HL-60 (cell line): ENCODE data around the gene RHOXF2.
"Not testable (repeated sequence)": the region's sequence is repeated elsewhere in the genome, so short reads cannot be mapped to it uniquely, and the experiment has no call there.

ENCODE experiments used
- DNase-seq, 2 experiments: peaks; one replicate each; pipeline ENCODE4 v3.0.0-alpha.2; 2010 to 2020; ENCODE audit warnings: low read depth in 1 of 2, low spot score in 1 of 2
- H3K27ac ChIP-seq: fragments of 250-450 bp; sonication (Bioruptor Pico); replicated peaks from 2 replicates; pipeline ENCODE4 v1.5.1; 2020; ENCODE audit warnings: mild to moderate bottlenecking, moderate library complexity
- H3K27me3 ChIP-seq: fragments of 250-450 bp; sonication (Bioruptor Pico); 2 replicates; pipeline ENCODE4 v1.5.1; 2021; ENCODE audit warnings: mild to moderate bottlenecking, moderate library complexity; ENCODE audit not compliant: insufficient read depth, poor library complexity, severe bottlenecking
- H3K4me3 ChIP-seq: replicated peaks from 2 replicates; pipeline ENCODE4 v1.5.1; 2011; ENCODE audit warnings: mild to moderate bottlenecking, control low read depth, low read length; ENCODE audit not compliant: insufficient read depth
- GABPA ChIP-seq: IDR thresholded peaks from 2 replicates; pipeline ENCODE4 v1.6.1; 2012; ENCODE audit warnings: low read depth
- POLR2AphosphoS5 ChIP-seq: IDR thresholded peaks from 2 replicates; pipeline ENCODE4 v1.6.1; 2012; ENCODE audit warnings: low read depth
- SPI1 ChIP-seq: IDR thresholded peaks from 2 replicates; pipeline ENCODE4 v1.6.1; 2012; ENCODE audit warnings: low read depth, mild to moderate bottlenecking, borderline replicate concordance
- TF ChIP-seq, protein P1 (sequence below): IDR thresholded peaks from one replicate; pipeline ENCODE4 v1.5.1; 2011; ENCODE audit warnings: low read length, control low read depth, inconsistent platforms; ENCODE audit not compliant: insufficient read depth
- TF ChIP-seq, protein P2 (sequence below): IDR thresholded peaks from 2 replicates; pipeline ENCODE4 v1.6.1; 2012; ENCODE audit warnings: low read depth; ENCODE audit not compliant: insufficient replicate concordance

The RHOXF2 gene

DNA sequence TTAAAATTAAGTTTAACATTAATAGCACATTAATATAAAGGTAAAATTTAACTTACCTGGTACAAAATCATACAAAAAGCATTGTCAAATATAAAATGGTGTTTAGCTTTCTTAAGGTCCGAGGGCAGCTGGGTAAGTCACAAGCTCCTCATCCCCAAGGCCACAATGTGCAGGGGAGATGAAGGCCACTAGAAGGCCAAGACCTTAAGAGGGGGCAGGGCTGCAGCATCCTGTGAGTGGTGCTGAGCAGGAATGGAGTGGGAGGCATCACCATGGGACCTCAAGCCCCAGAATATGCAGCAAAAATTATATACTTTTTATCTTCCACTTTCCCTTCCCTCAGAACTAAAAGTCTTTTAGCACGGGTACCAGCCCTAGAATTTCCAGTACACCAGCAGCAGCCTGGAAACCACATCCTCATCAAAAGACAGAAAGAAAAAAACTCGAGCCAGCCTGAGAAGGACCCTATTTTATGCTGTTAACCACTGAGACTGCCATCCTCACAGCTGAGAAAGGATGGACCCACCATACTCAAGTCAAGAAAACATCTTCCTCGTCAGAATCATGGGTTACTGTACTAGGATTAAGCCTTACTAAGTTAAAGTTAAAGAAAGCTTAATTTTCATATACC lies 13.0 kb upstream of the RHOXF2 start:
- no peak overlapping the region for H3K4me3 ChIP-seq
- TF ChIP-seq, protein P1, sequence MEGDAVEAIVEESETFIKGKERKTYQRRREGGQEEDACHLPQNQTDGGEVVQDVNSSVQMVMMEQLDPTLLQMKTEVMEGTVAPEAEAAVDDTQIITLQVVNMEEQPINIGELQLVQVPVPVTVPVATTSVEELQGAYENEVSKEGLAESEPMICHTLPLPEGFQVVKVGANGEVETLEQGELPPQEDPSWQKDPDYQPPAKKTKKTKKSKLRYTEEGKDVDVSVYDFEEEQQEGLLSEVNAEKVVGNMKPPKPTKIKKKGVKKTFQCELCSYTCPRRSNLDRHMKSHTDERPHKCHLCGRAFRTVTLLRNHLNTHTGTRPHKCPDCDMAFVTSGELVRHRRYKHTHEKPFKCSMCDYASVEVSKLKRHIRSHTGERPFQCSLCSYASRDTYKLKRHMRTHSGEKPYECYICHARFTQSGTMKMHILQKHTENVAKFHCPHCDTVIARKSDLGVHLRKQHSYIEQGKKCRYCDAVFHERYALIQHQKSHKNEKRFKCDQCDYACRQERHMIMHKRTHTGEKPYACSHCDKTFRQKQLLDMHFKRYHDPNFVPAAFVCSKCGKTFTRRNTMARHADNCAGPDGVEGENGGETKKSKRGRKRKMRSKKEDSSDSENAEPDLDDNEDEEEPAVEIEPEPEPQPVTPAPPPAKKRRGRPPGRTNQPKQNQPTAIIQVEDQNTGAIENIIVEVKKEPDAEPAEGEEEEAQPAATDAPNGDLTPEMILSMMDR: no peak
- TF ChIP-seq, protein P2, sequence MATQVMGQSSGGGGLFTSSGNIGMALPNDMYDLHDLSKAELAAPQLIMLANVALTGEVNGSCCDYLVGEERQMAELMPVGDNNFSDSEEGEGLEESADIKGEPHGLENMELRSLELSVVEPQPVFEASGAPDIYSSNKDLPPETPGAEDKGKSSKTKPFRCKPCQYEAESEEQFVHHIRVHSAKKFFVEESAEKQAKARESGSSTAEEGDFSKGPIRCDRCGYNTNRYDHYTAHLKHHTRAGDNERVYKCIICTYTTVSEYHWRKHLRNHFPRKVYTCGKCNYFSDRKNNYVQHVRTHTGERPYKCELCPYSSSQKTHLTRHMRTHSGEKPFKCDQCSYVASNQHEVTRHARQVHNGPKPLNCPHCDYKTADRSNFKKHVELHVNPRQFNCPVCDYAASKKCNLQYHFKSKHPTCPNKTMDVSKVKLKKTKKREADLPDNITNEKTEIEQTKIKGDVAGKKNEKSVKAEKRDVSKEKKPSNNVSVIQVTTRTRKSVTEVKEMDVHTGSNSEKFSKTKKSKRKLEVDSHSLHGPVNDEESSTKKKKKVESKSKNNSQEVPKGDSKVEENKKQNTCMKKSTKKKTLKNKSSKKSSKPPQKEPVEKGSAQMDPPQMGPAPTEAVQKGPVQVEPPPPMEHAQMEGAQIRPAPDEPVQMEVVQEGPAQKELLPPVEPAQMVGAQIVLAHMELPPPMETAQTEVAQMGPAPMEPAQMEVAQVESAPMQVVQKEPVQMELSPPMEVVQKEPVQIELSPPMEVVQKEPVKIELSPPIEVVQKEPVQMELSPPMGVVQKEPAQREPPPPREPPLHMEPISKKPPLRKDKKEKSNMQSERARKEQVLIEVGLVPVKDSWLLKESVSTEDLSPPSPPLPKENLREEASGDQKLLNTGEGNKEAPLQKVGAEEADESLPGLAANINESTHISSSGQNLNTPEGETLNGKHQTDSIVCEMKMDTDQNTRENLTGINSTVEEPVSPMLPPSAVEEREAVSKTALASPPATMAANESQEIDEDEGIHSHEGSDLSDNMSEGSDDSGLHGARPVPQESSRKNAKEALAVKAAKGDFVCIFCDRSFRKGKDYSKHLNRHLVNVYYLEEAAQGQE: no peak
- TF ChIP-seq GABPA: no peak
- no peak for TF ChIP-seq SPI1
- no peak for TF ChIP-seq POLR2AphosphoS5
- peaks cover 2% of the 10 kb centered on the region for H3K27me3 ChIP-seq
- no peak overlapping the region for H3K27ac ChIP-seq
- no peak for DNase-seq

DNA sequence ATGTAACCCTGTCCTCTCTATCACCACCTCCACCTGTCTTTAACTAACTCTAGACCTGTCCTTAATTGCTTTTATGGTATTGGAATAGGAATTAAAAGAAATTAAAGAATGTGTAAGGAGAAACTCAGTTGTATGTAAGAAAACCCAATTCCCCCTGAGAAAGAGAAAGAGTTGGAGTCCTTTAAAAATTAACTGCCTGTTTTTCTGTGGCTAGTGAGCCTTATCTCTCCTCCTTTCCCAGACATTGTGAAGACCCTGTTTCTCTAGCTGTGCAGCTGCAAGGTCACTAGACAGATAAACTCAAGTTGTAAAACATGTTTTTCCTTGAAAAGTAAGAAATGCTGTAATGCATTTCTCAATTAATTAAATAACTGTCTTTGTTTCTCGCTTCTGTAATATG lies 12.1 kb upstream of the RHOXF2 start:
- not testable (repeated sequence) for H3K27me3 ChIP-seq, DNase-seq, H3K4me3 ChIP-seq, H3K27ac ChIP-seq

DNA sequence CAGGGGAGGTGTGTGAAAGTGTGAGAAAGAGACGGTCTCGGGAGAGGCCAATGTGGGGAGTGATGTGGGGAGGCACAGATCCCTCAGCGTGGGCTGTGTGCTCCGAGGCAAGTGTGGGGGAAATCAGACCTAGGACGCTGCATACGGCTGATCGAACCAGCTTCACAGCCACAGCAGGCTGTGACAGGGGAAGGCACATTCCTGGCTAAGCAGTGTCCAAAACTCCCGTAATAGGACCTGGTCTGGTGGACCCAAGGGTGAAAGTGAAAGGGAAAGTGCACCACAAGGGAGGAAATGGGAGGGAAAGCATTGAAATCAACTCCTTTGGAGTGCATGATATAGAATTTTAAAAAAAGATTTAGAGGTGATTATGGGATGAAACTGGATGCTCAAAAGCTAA lies 10.9 kb upstream of the RHOXF2 start:
- no peak overlapping the region for H3K27ac ChIP-seq
- TF ChIP-seq POLR2AphosphoS5 (no peak), SPI1 (no peak), GABPA (no peak)
- TF ChIP-seq, protein P1: no peak
- TF ChIP-seq, protein P2: no peak
- H3K4me3 ChIP-seq: no peak overlapping the region
- DNase-seq: no peak
- peaks cover 2% of the 10 kb centered on the region for H3K27me3 ChIP-seq

DNA sequence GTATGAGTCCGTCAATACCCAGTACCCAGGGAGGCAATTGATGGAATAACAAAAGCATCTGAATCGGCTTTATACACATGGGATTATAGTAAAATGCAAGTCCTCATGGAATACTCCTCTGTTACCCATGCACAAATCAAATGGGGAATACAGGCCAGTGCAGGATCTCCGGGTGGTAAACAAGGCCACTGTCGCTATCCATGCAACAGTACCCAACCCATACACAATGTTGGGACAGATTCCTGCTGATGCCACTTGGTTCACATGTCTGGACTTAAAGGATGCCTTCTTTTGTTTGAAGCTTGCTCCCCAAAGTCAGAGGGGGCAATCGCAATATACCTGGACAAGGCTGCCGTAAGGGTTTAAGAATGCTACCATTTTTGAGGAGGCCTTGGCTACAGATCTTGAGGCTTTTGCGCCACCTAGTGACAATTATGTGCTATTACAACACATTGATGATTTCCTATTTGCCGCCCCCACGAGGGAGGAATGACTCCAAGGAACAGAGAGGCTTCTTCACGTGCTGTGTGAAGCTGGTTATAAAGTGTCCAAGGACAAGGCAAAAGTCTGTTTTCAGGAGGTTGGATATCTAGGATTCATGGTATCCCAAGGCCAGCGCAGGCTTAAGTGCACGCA lies 8.2 kb upstream of the RHOXF2 start:
- not testable (repeated sequence) for DNase-seq, H3K4me3 ChIP-seq, H3K27ac ChIP-seq, H3K27me3 ChIP-seq

DNA sequence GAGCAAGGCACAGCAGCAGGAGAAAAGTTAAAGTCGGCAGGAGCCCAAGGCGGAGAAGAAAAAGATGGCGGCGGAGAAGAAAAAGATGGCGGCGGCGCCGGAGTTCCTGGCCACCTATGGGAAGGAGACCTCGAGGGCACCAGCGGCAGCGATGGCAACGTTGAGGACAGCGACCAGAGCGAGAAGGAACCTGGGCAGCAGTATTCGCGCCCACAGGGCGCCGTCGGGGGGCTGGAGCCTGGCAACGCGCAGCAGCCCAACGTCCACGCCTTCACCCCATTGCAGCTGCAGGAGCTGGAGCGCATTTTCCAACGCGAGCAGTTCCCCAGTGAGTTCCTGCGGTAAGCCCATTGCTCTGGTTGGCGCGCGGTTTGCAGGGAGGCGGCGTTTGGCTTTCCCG lies 673 bp downstream of the RHOXF2 start:
- H3K27ac ChIP-seq, DNase-seq, H3K4me3 ChIP-seq, H3K27me3 ChIP-seq: not testable (repeated sequence)

DNA sequence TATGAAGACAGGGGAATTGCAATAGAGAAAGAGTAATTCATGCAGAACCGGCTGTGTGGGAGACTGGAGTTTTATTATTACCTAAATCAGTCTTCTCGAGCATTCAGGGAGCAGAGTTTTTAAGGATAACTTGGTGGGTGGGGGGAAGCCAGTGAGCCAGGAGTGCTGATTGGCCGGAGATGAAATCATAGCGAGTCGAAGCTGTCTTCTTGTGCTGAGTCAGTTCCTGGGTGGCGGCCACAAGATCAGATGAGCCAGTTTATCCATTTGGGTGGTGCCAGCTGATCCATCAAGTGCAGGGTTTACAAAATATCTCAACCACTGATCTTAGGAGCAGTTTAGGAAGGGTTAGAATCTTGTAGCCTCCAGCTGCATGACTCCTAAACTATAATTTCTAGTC lies 34.8 kb downstream of the RHOXF2 start:
- H3K4me3 ChIP-seq, DNase-seq, H3K27me3 ChIP-seq, H3K27ac ChIP-seq: not testable (repeated sequence)

DNA sequence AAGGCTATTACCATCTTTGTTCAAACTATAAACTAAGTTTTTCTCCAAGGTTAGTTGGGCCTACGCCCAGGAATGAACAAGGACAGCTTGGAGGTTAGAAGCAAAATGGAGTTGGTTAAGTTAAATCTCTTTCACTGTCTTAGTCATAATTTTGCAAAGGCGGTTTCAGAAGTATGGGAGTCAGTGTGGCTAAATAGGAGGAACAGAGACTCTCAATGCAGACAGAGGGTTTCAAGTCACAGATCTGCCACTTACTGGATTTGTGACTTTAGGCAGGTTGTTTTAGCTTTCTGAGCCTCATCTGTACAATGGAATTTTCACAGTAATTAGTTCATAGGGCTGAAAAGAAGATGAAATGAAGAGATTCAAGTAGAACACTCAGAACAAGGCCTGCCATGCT lies 35.3 kb downstream of the RHOXF2 start:
- not testable (repeated sequence) for H3K4me3 ChIP-seq, H3K27me3 ChIP-seq, H3K27ac ChIP-seq, DNase-seq

DNA sequence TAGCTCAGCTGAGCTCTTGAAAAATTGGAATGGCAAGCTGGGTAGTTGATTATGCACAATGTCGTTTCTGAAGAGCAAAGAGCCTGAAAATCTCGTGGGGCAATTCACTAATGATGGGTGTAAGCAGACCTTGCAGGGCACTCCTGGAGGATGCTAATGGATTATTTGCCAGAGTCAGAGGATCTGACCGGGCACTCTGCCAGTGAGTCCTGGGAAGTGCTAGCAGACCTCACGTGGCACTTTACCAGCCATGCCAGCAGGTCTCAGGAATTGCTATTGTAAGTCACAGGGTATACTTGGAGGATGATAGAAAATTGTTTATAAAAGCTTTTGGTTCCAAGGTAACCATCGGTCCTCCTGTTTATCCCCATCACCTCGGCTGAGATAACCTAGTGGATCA lies 37.4 kb downstream of the RHOXF2 start:
- not testable (repeated sequence) for H3K4me3 ChIP-seq

DNA sequence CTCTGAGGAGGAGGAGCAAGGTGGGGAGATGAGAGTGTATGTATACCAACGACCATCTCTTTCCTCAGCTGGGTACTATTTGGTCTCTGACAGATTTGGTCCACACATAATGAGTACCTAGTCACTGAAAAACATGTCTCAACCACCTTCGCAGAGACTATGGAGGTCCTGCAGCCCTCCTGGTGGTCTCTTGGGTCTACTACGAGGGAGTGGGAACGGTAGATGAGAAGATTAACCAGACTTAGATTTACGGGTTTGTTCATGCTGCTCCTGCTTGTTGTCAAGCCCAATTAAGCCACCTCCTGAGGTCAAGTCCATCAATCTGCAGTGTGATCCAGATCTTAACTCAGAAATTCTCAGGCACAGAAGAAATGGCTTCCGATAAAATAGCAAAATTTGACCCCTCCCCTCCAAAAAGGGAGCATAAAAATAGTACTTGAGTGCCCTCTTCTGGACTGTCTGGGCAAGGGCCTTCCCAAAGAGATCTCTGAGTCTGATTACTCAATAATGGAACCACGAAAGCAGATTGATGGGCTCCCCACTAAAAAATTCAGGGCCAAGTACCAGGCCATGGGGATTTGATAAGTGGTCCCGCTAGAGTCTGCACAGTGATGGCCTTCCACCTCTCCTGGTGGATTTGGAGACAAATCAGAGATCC lies 38.3 kb downstream of the RHOXF2 start:
- not testable (repeated sequence) for H3K4me3 ChIP-seq, DNase-seq, H3K27ac ChIP-seq, H3K27me3 ChIP-seq

More for the DNA sequence above, 37.4 kb downstream of the RHOXF2 start:
- H3K27ac ChIP-seq, H3K27me3 ChIP-seq, DNase-seq: not testable (repeated sequence)
